Liver (tissue), 9 donors: ENCODE data around the gene STK35. TPM values are rescaled to one million over a fixed set of nuclear protein-coding genes. Genes with fewer than 3 reads are reported as not detected.

Experiments
- DNase-seq: peaks from one replicate; pipeline ENCODE4 v3.0.0-alpha.2; 2017; ENCODE audit warnings: low spot score
- H3K27ac ChIP-seq, 2 donors: one replicate each; pipeline ENCODE4 v1.7.0; 2013; ENCODE audit warnings: inconsistent platforms in 2 of 2, low read length in 2 of 2, control low read depth in 1 of 2, low read depth in 1 of 2, mild to moderate bottlenecking in 1 of 2
- H3K27me3 ChIP-seq, 4 donors: one replicate each; pipeline versions ENCODE4 v1.6.1 to v1.7.0; 2013; ENCODE audit warnings: low read length in 3 of 4, inconsistent platforms in 1 of 4, mild to moderate bottlenecking in 1 of 4, moderate library complexity in 1 of 4; ENCODE audit not compliant: control insufficient read depth in 4 of 4, insufficient read depth in 4 of 4
- H3K36me3 ChIP-seq, 4 donors: one replicate each; pipeline versions ENCODE4 v1.6.1 to v1.7.0; 2013; ENCODE audit warnings: low read length in 3 of 4, mild to moderate bottlenecking in 3 of 4, low read depth in 1 of 4, moderate library complexity in 1 of 4; ENCODE audit not compliant: control insufficient read depth in 4 of 4, insufficient read depth in 3 of 4
- H3K4me1 ChIP-seq, 4 donors: one replicate each; pipeline versions ENCODE4 v1.6.1 to v1.7.0; 2013; ENCODE audit warnings: low read length in 3 of 4, mild to moderate bottlenecking in 3 of 4, moderate library complexity in 1 of 4; ENCODE audit not compliant: control insufficient read depth in 4 of 4, insufficient read depth in 4 of 4
- H3K4me3 ChIP-seq, 3 donors: one replicate each; pipeline versions ENCODE4 v1.6.1 to v1.7.0; 2013; ENCODE audit warnings: low read length in 3 of 3, control low read depth in 1 of 3, low read depth in 1 of 3, mild to moderate bottlenecking in 1 of 3
- H3K9ac ChIP-seq, 2 donors: one replicate each; pipeline ENCODE4 v1.7.0; 2013; ENCODE audit warnings: low read length in 2 of 2, mild to moderate bottlenecking in 2 of 2, moderate library complexity in 2 of 2, control low read depth in 1 of 2, low read depth in 1 of 2
- H3K9me3 ChIP-seq, 4 donors: one replicate each; pipeline versions ENCODE4 v1.6.1 to v1.7.0; 2013; ENCODE audit warnings: low read length in 3 of 4; ENCODE audit not compliant: control insufficient read depth in 4 of 4
- EGR1 ChIP-seq, 2 donors: IDR thresholded peaks; 2 replicates each; pipeline ENCODE4 v1.6.1; 2016 to 2018; ENCODE audit warnings: antibody characterized with exemption in 2 of 2, low read depth in 2 of 2
- FOXA2 ChIP-seq: IDR thresholded peaks from 2 replicates; pipeline ENCODE4 v1.6.1; 2016; ENCODE audit warnings: antibody characterized with exemption
- GABPA ChIP-seq, 2 donors: IDR thresholded peaks in 1 of 2; conservative IDR thresholded peaks in 1 of 2; 2 replicates each; pipeline ENCODE4 v1.6.1; 2016; ENCODE audit warnings: antibody characterized with exemption in 2 of 2, mild to moderate bottlenecking in 1 of 2, moderate library complexity in 1 of 2
- HNF4A ChIP-seq, 2 donors: conservative IDR thresholded peaks; 2 replicates each; pipeline ENCODE4 v1.6.1; 2016; ENCODE audit warnings: antibody characterized with exemption in 2 of 2, mild to moderate bottlenecking in 2 of 2
- HNF4G ChIP-seq: IDR thresholded peaks from 2 replicates; pipeline ENCODE4 v1.6.1; 2016; ENCODE audit warnings: antibody characterized with exemption
- JUND ChIP-seq, 2 donors: IDR thresholded peaks; 2 replicates each; pipeline ENCODE4 v1.6.1; 2016; ENCODE audit warnings: antibody characterized with exemption in 2 of 2
- NR2F2 ChIP-seq: IDR thresholded peaks from 2 replicates; pipeline ENCODE4 v1.6.1; 2016; ENCODE audit warnings: antibody characterized with exemption
- RAD21 ChIP-seq, 2 donors: IDR thresholded peaks; 2 replicates each; pipeline ENCODE4 v1.6.1; 2016; ENCODE audit warnings: antibody characterized with exemption in 2 of 2, mild to moderate bottlenecking in 2 of 2
- RXRA ChIP-seq, 2 donors: IDR thresholded peaks; 2 replicates each; pipeline ENCODE4 v1.6.1; 2017 to 2018; ENCODE audit warnings: antibody characterized with exemption in 2 of 2, mild to moderate bottlenecking in 1 of 2
- YY1 ChIP-seq: IDR thresholded peaks from 2 replicates; pipeline ENCODE4 v1.6.1; 2016; ENCODE audit warnings: antibody characterized with exemption, mild to moderate bottlenecking
- WGBS: extraction: QIAGEN DNeasy Blood & Tissue Kit; methylation state at CpG from one replicate; pipeline ENCODE4 v1.1.7; 2013; 5-methylcytosine and 5-hydroxymethylcytosine counted together
- polyA plus RNA-seq, 2 donors: library from polyadenylated mRNA; stranded (reverse) in 1 of 2; unstranded in 1 of 2; fragments of 200-250 nt in 1 of 2; fragments of >200 nt in 1 of 2; fragmentation: Nextera tagmentation in 1 of 2; extraction: Ambion mirVana in 1 of 2; gene quantifications; one replicate each; pipeline versions ENCODE4 v1.2.1 to v1.2.3, GENCODE V29; 2013 to 2015
- total RNA-seq, 2 donors: library from RNA; depleted of rRNA; stranded (reverse); fragments of >200 nt; gene quantifications; one replicate each; pipeline ENCODE4 v1.2.3, GENCODE V29; 2014
- TF ChIP-seq, protein P1 (sequence below): IDR thresholded peaks from 2 replicates; pipeline ENCODE4 v1.6.1; 2016; ENCODE audit warnings: antibody characterized with exemption, mild to moderate bottlenecking
- TF ChIP-seq, protein P2 (sequence below): fragments of 150-350 bp; IDR thresholded peaks from 2 replicates; pipeline ENCODE4 v1.5.1; 2017; ENCODE audit warnings: improper control_type of control experiment, low read depth, low read length; ENCODE audit not compliant: missing input control
- TF ChIP-seq, protein P3 (sequence below): IDR thresholded peaks from 2 replicates; pipeline ENCODE4 v1.6.1; 2016; ENCODE audit warnings: antibody characterized with exemption
- TF ChIP-seq, protein P4 (sequence below): IDR thresholded peaks from 2 replicates; pipeline ENCODE4 v1.6.1; 2016; ENCODE audit warnings: antibody characterized with exemption
- donor health status: healthy.
- donor health status: healthy.
- donor health status: healthy.
- donor health status: healthy.
- donor health status: healthy.

The STK35 gene
- total and polyA plus RNA-seq, 4 donors = 2.5 to 18.5 (median 9.9) TPM

DNA sequence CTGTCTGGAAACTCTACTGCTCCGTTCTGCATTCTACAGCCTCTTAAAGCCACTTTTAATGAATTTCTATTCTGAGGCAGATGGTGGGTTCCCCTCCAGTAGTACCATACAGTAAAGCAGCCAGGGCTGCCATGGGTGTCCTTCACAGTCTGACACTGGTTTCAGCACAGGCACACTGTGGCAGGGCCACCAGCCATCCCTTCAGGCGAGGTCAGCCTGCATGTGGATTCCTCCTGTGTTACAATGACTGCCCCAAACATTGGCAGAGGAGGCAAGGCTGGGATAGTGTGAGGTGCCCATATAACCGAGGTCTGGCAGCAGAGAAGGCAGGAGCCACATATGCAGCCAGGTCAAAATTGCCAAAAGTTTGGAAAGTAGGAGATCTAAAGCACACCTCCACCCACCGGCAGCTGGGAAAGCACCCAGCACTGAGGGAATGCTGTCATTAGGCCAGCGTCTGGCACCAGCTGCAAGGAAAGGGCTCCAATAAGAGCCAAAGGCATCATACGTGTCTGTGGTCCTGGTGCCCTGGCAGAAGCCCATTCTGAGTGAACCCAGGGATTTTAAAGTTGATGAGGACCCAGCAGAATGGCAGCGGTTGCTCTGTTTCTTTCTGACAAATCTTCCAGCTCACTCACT lies 24.0 kb downstream of the STK35 start:
- peaks cover 0 to 5% (median 0%) of the 10 kb centered on the region in 4 donors for H3K36me3 ChIP-seq
- no peak overlapping the region for H3K4me3 ChIP-seq
- DNase-seq = no peak
- H3K4me1 ChIP-seq = peaks cover 0 to 9% (median 0%) of the 10 kb centered on the region in 4 donors
- H3K27ac ChIP-seq = no peak overlapping the region
- H3K27me3 ChIP-seq = no peaks in the 10 kb centered on the region
- no peak overlapping the region for H3K9ac ChIP-seq
- 72% methylated on average over 7 of the region's 7 CpGs for WGBS
- no peaks in the 10 kb centered on the region for H3K9me3 ChIP-seq
- TF ChIP-seq, protein P1, sequence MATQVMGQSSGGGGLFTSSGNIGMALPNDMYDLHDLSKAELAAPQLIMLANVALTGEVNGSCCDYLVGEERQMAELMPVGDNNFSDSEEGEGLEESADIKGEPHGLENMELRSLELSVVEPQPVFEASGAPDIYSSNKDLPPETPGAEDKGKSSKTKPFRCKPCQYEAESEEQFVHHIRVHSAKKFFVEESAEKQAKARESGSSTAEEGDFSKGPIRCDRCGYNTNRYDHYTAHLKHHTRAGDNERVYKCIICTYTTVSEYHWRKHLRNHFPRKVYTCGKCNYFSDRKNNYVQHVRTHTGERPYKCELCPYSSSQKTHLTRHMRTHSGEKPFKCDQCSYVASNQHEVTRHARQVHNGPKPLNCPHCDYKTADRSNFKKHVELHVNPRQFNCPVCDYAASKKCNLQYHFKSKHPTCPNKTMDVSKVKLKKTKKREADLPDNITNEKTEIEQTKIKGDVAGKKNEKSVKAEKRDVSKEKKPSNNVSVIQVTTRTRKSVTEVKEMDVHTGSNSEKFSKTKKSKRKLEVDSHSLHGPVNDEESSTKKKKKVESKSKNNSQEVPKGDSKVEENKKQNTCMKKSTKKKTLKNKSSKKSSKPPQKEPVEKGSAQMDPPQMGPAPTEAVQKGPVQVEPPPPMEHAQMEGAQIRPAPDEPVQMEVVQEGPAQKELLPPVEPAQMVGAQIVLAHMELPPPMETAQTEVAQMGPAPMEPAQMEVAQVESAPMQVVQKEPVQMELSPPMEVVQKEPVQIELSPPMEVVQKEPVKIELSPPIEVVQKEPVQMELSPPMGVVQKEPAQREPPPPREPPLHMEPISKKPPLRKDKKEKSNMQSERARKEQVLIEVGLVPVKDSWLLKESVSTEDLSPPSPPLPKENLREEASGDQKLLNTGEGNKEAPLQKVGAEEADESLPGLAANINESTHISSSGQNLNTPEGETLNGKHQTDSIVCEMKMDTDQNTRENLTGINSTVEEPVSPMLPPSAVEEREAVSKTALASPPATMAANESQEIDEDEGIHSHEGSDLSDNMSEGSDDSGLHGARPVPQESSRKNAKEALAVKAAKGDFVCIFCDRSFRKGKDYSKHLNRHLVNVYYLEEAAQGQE = no peak
- TF ChIP-seq NR2F2 (no peak), EGR1 (IDR thresholded peaks at IDR 0.05; ENCODE audit: low read depth in 2 of 2) (no peak)

DNA sequence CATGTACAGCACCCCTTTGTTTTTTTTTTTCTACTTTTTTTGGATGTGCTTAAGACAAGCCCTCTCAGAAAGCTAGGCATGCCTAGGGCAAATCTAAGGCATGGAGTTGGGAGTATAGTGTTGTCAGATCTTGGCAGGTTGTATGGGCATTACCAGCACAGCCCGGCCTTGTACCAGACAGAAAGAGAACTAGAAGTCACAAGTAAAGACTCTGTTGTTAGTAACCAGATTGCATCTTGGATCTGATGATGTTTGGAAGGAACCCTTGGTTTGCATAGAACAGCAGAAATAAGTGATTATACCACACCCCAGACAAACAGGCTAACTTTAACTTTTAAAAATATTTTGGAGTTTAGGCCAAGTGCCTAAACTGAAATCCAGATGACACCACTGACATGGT lies 25.6 kb downstream of the STK35 start:
- H3K9me3 ChIP-seq = no peaks in the 10 kb centered on the region
- peaks cover 0 to 5% (median 0%) of the 10 kb centered on the region in 4 donors for H3K36me3 ChIP-seq
- WGBS = 96% methylated on average over 1 of the region's 1 CpG
- no peak for DNase-seq
- H3K9ac ChIP-seq = no peak overlapping the region
- TF ChIP-seq HNF4G = no peak
- TF ChIP-seq, protein P1 = no peak
- TF ChIP-seq RAD21 (IDR thresholded peaks at IDR 0.05) = no peak
- TF ChIP-seq HNF4A (conservative IDR thresholded peaks at IDR 0.05) = no peak
- no peak for TF ChIP-seq YY1
- no peak for TF ChIP-seq JUND (IDR thresholded peaks at IDR 0.05)
- TF ChIP-seq GABPA (IDR thresholded peaks at IDR 0.05 in 1 of 2, conservative IDR thresholded peaks at IDR 0.05 in 1 of 2) = no peak
- TF ChIP-seq, protein P2, sequence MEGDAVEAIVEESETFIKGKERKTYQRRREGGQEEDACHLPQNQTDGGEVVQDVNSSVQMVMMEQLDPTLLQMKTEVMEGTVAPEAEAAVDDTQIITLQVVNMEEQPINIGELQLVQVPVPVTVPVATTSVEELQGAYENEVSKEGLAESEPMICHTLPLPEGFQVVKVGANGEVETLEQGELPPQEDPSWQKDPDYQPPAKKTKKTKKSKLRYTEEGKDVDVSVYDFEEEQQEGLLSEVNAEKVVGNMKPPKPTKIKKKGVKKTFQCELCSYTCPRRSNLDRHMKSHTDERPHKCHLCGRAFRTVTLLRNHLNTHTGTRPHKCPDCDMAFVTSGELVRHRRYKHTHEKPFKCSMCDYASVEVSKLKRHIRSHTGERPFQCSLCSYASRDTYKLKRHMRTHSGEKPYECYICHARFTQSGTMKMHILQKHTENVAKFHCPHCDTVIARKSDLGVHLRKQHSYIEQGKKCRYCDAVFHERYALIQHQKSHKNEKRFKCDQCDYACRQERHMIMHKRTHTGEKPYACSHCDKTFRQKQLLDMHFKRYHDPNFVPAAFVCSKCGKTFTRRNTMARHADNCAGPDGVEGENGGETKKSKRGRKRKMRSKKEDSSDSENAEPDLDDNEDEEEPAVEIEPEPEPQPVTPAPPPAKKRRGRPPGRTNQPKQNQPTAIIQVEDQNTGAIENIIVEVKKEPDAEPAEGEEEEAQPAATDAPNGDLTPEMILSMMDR = no peak
- TF ChIP-seq RXRA (IDR thresholded peaks at IDR 0.05) = no peak
- TF ChIP-seq EGR1 (IDR thresholded peaks at IDR 0.05; ENCODE audit: low read depth in 2 of 2) = no peak
- no peak for TF ChIP-seq FOXA2
- TF ChIP-seq, protein P3, sequence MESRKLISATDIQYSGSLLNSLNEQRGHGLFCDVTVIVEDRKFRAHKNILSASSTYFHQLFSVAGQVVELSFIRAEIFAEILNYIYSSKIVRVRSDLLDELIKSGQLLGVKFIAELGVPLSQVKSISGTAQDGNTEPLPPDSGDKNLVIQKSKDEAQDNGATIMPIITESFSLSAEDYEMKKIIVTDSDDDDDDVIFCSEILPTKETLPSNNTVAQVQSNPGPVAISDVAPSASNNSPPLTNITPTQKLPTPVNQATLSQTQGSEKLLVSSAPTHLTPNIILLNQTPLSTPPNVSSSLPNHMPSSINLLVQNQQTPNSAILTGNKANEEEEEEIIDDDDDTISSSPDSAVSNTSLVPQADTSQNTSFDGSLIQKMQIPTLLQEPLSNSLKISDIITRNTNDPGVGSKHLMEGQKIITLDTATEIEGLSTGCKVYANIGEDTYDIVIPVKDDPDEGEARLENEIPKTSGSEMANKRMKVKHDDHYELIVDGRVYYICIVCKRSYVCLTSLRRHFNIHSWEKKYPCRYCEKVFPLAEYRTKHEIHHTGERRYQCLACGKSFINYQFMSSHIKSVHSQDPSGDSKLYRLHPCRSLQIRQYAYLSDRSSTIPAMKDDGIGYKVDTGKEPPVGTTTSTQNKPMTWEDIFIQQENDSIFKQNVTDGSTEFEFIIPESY = no peak
- TF ChIP-seq, protein P4, sequence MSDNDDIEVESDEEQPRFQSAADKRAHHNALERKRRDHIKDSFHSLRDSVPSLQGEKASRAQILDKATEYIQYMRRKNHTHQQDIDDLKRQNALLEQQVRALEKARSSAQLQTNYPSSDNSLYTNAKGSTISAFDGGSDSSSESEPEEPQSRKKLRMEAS = no peak
- no peak overlapping the region for H3K27ac ChIP-seq
- H3K27me3 ChIP-seq = no peaks in the 10 kb centered on the region
- H3K4me3 ChIP-seq = no peak overlapping the region
- peaks cover 0 to 9% (median 0%) of the 10 kb centered on the region in 4 donors for H3K4me1 ChIP-seq
